Measurements from ENCODE around the gene PTPN9.

GRCh38 chr15:75620058-75620820 is 41.1 kb upstream of the PTPN9 start:
- TF ChIP-seq CTCF (IDR thresholded peaks at IDR 0.05; ENCODE audit: low read length): no peak
- TF ChIP-seq EZH2 (IDR thresholded peaks at IDR 0.05; ENCODE audit: borderline replicate concordance, low read length): no peak
